ENCODE data around the gene SELENOO.

SELENOO gene

DNA sequence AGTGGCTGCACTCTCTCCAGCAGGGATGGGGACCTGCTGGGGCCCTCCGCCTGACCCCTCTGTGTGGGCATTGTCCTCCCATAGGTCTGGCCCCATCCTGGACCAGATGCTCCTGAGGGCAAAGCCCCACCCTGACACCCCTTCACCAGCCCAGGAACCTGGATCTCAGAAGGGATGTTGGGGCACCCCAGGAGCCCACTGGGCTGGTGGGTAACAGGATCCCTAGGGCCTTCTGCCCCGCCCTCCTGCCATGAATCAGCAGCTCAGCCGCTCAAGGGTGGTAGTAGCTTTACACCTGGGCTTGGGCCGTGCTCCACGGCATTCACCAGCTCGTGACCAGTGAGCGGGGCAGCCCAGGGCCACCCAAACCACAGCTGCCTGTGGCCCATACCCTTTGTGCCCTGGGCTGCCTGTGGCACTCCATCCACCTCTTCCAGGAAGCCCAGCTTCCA is 61.7 kb downstream of the SELENOO start:
- no peak for DNase-seq (ENCODE audit: low spot score)
- peak; percentile 73 for ATAC-seq (ENCODE audit: low read depth)
- no peaks in the 10 kb centered on the region for H3K9me3 ChIP-seq (ENCODE audit: severe bottlenecking)
- peak overlapping the region; percentile 70 for H3K27ac ChIP-seq (ENCODE audit: poor library complexity, severe bottlenecking)
- H3K4me1 ChIP-seq (ENCODE audit: insufficient read depth, poor library complexity, severe bottlenecking) = peaks cover 11% of the 10 kb centered on the region
- TF ChIP-seq, protein P1, sequence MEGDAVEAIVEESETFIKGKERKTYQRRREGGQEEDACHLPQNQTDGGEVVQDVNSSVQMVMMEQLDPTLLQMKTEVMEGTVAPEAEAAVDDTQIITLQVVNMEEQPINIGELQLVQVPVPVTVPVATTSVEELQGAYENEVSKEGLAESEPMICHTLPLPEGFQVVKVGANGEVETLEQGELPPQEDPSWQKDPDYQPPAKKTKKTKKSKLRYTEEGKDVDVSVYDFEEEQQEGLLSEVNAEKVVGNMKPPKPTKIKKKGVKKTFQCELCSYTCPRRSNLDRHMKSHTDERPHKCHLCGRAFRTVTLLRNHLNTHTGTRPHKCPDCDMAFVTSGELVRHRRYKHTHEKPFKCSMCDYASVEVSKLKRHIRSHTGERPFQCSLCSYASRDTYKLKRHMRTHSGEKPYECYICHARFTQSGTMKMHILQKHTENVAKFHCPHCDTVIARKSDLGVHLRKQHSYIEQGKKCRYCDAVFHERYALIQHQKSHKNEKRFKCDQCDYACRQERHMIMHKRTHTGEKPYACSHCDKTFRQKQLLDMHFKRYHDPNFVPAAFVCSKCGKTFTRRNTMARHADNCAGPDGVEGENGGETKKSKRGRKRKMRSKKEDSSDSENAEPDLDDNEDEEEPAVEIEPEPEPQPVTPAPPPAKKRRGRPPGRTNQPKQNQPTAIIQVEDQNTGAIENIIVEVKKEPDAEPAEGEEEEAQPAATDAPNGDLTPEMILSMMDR (IDR thresholded peaks at IDR 0.05; ENCODE audit: poor library complexity, severe bottlenecking) = no peak
- H3K36me3 ChIP-seq (ENCODE audit: low read depth) = no peaks in the 10 kb centered on the region
- no peak overlapping the region for H3K4me3 ChIP-seq (ENCODE audit: severe bottlenecking)
- H3K27me3 ChIP-seq (ENCODE audit: insufficient read depth, poor library complexity, severe bottlenecking) = no peaks in the 10 kb centered on the region

DNA sequence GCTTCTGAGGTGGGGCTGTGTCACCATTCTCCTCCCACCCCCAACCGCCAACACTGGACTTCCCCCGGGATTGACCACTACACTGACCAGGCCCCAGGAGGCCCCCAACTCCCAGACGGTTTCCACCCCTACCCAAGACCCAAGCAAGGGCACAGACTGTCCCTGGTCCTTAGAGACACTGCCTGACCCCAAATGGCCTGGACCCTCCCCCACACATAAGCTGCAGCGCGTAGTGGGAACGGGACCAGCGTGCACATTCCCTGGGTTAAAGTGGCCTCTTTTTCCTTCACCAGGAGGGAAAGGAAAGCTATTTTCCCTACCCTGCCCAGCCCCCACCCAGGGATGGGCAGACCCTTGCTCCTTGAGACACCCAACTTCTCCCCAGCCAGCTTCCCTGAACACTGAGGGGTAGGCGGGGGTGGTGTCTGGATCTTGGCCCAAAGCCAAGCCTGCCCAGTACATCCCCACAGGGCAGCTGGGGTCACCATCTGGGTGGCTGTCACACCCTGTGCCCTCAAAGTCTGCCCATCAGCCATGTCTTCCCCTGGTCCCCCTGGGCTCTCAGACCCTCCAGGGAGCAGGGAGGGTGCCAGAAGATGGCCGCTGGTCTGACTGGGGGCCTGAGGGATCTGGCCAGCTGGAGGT is 62.3 kb downstream of the SELENOO start:
- H3K4me3 ChIP-seq (ENCODE audit: severe bottlenecking) = no peak overlapping the region
- ATAC-seq (ENCODE audit: low read depth) (no peak), DNase-seq (ENCODE audit: low spot score) (no peak)
- H3K27me3 ChIP-seq (ENCODE audit: insufficient read depth, poor library complexity, severe bottlenecking) = no peaks in the 10 kb centered on the region
- H3K36me3 ChIP-seq (ENCODE audit: low read depth) = no peaks in the 10 kb centered on the region
- H3K4me1 ChIP-seq (ENCODE audit: insufficient read depth, poor library complexity, severe bottlenecking) = peaks cover 11% of the 10 kb centered on the region
- H3K27ac ChIP-seq (ENCODE audit: poor library complexity, severe bottlenecking) = peak overlapping the region; percentile 70
- no peaks in the 10 kb centered on the region for H3K9me3 ChIP-seq (ENCODE audit: severe bottlenecking)
- TF ChIP-seq, protein P1 (IDR thresholded peaks at IDR 0.05; ENCODE audit: poor library complexity, severe bottlenecking) = no peak

DNA sequence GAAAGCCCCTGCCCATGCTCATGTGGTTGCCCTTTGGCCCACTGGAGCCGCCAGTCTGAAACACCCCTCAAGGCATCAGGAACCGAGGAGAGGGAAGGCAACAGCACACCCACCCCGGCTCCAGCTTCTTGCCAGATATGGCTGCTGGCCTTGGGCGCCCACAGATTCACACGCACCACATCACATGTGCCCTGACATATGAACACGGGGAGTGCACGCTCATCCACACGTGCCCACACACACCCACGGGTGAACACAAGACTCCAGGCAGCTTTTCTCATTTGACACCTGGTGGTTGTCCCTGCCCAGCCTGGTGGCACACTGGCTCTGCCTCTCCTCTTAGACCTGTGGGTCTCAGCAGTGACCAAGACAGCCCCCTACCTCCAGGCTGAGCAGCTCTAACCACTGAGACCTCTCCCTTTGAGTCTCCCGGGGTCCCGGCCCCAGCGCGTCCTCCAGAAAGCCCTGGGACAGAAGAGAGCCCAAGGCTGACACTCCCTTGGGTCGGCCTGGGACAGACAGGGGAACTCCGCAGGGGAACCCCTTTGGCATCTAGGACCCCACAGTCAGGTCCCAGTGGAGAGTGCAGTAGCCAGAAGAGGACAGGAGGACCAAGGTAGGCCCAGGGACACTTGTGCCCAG is 63.4 kb downstream of the SELENOO start:
- Histone ChIP-seq H3K36me3 (ENCODE audit: low read depth) (no peaks in the 10 kb centered on the region), H3K9me3 (ENCODE audit: severe bottlenecking) (no peaks in the 10 kb centered on the region), H3K4me1 (ENCODE audit: insufficient read depth, poor library complexity, severe bottlenecking) (peaks cover 18% of the 10 kb centered on the region), H3K4me3 (ENCODE audit: severe bottlenecking) (no peak overlapping the region), H3K27me3 (ENCODE audit: insufficient read depth, poor library complexity, severe bottlenecking) (no peaks in the 10 kb centered on the region), H3K27ac (ENCODE audit: poor library complexity, severe bottlenecking) (no peak overlapping the region)
- TF ChIP-seq, protein P1 (IDR thresholded peaks at IDR 0.05; ENCODE audit: poor library complexity, severe bottlenecking) = no peak
- DNase-seq (ENCODE audit: low spot score) = no peak
- ATAC-seq (ENCODE audit: low read depth) = no peak

DNA sequence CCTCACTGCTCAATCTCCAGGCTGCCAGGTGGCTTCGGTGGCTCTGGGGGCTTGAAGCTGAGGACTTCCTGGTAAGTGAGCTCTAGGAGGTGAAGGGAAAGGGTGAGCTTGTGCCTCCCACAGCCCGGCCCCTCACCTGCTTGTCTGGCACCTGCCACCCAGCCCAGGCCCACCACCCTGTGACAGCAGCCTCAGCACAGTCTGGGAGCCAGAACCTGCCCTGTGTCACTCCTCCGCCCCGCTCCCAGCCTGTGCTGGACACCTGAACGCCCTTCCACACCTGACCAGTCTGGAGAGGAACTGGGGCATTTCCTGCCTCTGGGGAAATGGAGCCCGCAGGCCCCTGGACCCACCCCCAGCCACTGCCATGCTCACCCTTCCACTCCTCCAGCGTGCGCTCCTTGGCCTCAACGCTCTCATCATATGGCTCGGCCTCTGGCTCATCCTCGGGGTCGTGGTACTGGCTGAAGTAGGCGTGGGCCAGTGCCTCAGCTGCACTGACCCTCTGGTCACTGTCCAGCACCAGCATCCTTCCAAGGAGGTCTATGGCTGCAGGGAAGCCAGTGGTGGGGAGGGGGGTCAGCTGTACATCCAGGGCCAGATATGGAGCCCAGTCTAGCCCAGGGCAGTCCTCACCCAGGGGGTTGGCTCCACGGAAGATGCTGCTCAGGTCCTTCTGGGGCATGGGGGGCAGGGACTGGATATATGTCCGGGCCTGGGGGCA is 64.3 kb downstream of the SELENOO start:
- Histone ChIP-seq H3K36me3 (ENCODE audit: low read depth) (no peaks in the 10 kb centered on the region), H3K9me3 (ENCODE audit: severe bottlenecking) (no peaks in the 10 kb centered on the region), H3K27ac (ENCODE audit: poor library complexity, severe bottlenecking) (no peak overlapping the region), H3K4me3 (ENCODE audit: severe bottlenecking) (no peak overlapping the region), H3K4me1 (ENCODE audit: insufficient read depth, poor library complexity, severe bottlenecking) (peaks cover 18% of the 10 kb centered on the region), H3K27me3 (ENCODE audit: insufficient read depth, poor library complexity, severe bottlenecking) (no peaks in the 10 kb centered on the region)
- ATAC-seq (ENCODE audit: low read depth) (no peak), DNase-seq (ENCODE audit: low spot score) (no peak)
- TF ChIP-seq, protein P1 (IDR thresholded peaks at IDR 0.05; ENCODE audit: poor library complexity, severe bottlenecking) = no peak
